ENCODE data around the gene GAL3ST3. TPM values are rescaled to one million over a fixed set of nuclear protein-coding genes. Genes with fewer than 3 reads are reported as not detected.

The GAL3ST3 gene
- total RNA-seq, 2 donors from 2014 or later: 1.1 TPM; not detected in 1

GRCh38 chr11:66077927-66078326 lies 29.0 kb upstream of the GAL3ST3 start:
- ATAC-seq (ENCODE audit: insufficient number of reproducible peaks, low FRiP score, low read depth) (no peak), DNase-seq (ENCODE audit: low spot score) (no peak)
- no peak overlapping the region for H3K4me3 ChIP-seq
- no peaks in the 10 kb centered on the region for H3K36me3 ChIP-seq
- no peaks in the 10 kb centered on the region for H3K9me3 ChIP-seq
- TF ChIP-seq, protein P1, sequence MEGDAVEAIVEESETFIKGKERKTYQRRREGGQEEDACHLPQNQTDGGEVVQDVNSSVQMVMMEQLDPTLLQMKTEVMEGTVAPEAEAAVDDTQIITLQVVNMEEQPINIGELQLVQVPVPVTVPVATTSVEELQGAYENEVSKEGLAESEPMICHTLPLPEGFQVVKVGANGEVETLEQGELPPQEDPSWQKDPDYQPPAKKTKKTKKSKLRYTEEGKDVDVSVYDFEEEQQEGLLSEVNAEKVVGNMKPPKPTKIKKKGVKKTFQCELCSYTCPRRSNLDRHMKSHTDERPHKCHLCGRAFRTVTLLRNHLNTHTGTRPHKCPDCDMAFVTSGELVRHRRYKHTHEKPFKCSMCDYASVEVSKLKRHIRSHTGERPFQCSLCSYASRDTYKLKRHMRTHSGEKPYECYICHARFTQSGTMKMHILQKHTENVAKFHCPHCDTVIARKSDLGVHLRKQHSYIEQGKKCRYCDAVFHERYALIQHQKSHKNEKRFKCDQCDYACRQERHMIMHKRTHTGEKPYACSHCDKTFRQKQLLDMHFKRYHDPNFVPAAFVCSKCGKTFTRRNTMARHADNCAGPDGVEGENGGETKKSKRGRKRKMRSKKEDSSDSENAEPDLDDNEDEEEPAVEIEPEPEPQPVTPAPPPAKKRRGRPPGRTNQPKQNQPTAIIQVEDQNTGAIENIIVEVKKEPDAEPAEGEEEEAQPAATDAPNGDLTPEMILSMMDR (IDR thresholded peaks at IDR 0.05): no peak
- no peak overlapping the region for H3K27ac ChIP-seq
- peaks cover 33 to 44% of the 10 kb centered on the region in 2 donors for H3K4me1 ChIP-seq (ENCODE audit: control insufficient read depth in 1 of 2, low read depth in 2 of 2)
- H3K27me3 ChIP-seq (replicated peaks; ENCODE audit: insufficient read depth): no peaks in the 10 kb centered on the region

DNA sequence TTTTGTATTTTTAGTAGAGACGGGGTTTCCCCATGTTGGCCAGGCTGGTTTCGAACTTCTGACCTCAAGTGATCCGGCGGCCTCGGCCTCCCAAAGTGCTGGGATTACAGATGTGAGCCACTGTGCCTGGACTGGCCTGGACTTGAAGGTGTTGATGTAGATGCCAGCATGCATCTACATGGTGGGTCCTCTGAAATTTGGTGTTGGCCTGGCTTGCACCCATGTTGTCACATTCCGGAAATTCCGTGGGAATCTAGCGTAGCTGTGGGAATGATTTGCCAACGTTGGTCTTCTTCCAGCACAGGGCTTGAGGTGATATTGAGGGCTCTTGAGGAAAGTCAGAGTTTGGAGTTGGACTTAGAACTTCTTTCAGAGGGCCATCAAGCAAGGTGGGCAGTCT lies 27.6 kb upstream of the GAL3ST3 start:
- TF ChIP-seq, protein P1 (IDR thresholded peaks at IDR 0.05): no peak
- Histone ChIP-seq H3K4me3 (no peak overlapping the region), H3K9me3 (no peaks in the 10 kb centered on the region), H3K27ac (no peak overlapping the region), H3K4me1 (ENCODE audit: control insufficient read depth in 1 of 2, low read depth in 2 of 2) (peaks cover 32 to 38% of the 10 kb centered on the region in 2 donors), H3K27me3 (replicated peaks; ENCODE audit: insufficient read depth) (no peaks in the 10 kb centered on the region), H3K36me3 (no peaks in the 10 kb centered on the region)
- DNase-seq (ENCODE audit: low spot score) (no peak), ATAC-seq (ENCODE audit: insufficient number of reproducible peaks, low FRiP score, low read depth) (no peak)

GRCh38 chr11:66075273-66075672 lies 26.3 kb upstream of the GAL3ST3 start:
- no peaks in the 10 kb centered on the region for H3K9me3 ChIP-seq
- TF ChIP-seq, protein P1 (IDR thresholded peaks at IDR 0.05): no peak
- no peak overlapping the region for H3K27ac ChIP-seq
- no peaks in the 10 kb centered on the region for H3K27me3 ChIP-seq (replicated peaks; ENCODE audit: insufficient read depth)
- H3K4me3 ChIP-seq: no peak overlapping the region
- H3K4me1 ChIP-seq (ENCODE audit: control insufficient read depth in 1 of 2, low read depth in 2 of 2): peaks cover 21 to 30% of the 10 kb centered on the region in 2 donors
- no peak for DNase-seq (ENCODE audit: low spot score)
- H3K36me3 ChIP-seq: no peaks in the 10 kb centered on the region
- ATAC-seq (ENCODE audit: insufficient number of reproducible peaks, low FRiP score, low read depth): no peak

- Histone ChIP-seq H3K27me3 (replicated peaks; ENCODE audit: insufficient read depth) (no peaks in the 10 kb centered on the region), H3K4me3 (no peak overlapping the region), H3K27ac (no peak overlapping the region), H3K36me3 (peaks cover 4% of the 10 kb centered on the region), H3K4me1 (ENCODE audit: control insufficient read depth in 1 of 2, low read depth in 2 of 2) (peaks cover 24 to 38% of the 10 kb centered on the region in 2 donors), H3K9me3 (no peaks in the 10 kb centered on the region)
- DNase-seq (ENCODE audit: low spot score): no peak
- TF ChIP-seq, protein P1 (IDR thresholded peaks at IDR 0.05): no peak
- no peak for ATAC-seq (ENCODE audit: insufficient number of reproducible peaks, low FRiP score, low read depth)
Observed at GRCh38 chr11:66073669-66074068, 24.7 kb upstream of the GAL3ST3 start.

DNA sequence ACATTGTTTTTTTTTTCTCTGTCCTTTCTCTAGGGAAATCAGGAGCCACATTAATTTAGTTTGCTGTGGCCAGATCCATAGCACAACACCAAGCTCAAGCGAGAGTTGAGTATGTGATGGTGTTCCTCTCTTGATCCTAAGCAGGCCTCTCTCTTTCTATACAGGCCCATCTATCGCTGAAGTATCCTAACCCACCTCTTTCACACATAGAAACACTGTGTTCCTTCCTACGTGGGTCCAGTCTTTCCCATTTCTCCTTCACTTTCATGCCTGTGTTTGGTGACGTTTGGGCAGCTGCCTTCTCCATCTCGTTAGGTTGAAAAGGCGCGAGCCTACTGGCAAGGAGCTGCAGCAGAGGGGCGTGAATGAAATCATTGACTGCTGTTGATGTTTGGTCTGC lies 23.6 kb upstream of the GAL3ST3 start:
- TF ChIP-seq, protein P1 (IDR thresholded peaks at IDR 0.05): no peak
- Histone ChIP-seq H3K36me3 (peaks cover 13% of the 10 kb centered on the region), H3K9me3 (no peaks in the 10 kb centered on the region), H3K4me1 (ENCODE audit: control insufficient read depth in 1 of 2, low read depth in 2 of 2) (peaks cover 27 to 47% of the 10 kb centered on the region in 2 donors), H3K4me3 (no peak overlapping the region), H3K27ac (no peak overlapping the region), H3K27me3 (replicated peaks; ENCODE audit: insufficient read depth) (no peaks in the 10 kb centered on the region)
- no peak for DNase-seq (ENCODE audit: low spot score)
- no peak for ATAC-seq (ENCODE audit: insufficient number of reproducible peaks, low FRiP score, low read depth)

All from thoracic aorta (tissue), 2 donors.